Effector CD8-positive, alpha-beta T cell (primary cell): ENCODE measurements around the gene UBAC1.
A peak's percentile ranks its signal among the peaks of the same experiment; 100 is the strongest.
"Not testable (repeated sequence)": the region's sequence is repeated elsewhere in the genome, so short reads cannot be mapped to it uniquely, and the experiment has no call there.

Experiments
- DNase-seq: peaks from one replicate; lab custom pipeline; 2025; lab: John Stamatoyannopoulos, UW

The UBAC1 gene

GRCh38 chr9:135901826-135902225 is 59.3 kb downstream of the UBAC1 start:
- DNase-seq, result no peak

- no peak for DNase-seq
Measured at GRCh38 chr9:135901031-135901758, 60.0 kb downstream of the UBAC1 start.

GRCh38 chr9:135898634-135899407 is 62.4 kb downstream of the UBAC1 start:
- no peak for DNase-seq

GRCh38 chr9:135896626-135897025 is 64.5 kb downstream of the UBAC1 start:
- no peak for DNase-seq

GRCh38 chr9:135896205-135896604 is 65.0 kb downstream of the UBAC1 start:
- no peak for DNase-seq

GRCh38 chr9:135895202-135895848 is 65.8 kb downstream of the UBAC1 start:
- no peak for DNase-seq

- DNase-seq, result no peak
Measured at GRCh38 chr9:135893104-135893503, 68.1 kb downstream of the UBAC1 start.

- DNase-seq, result not testable (repeated sequence)
Measured at GRCh38 chr9:135892327-135892726, 68.8 kb downstream of the UBAC1 start.

GRCh38 chr9:135891027-135891631 is 70.0 kb downstream of the UBAC1 start:
- no peak for DNase-seq

- no peak for DNase-seq
Measured at GRCh38 chr9:135890190-135891026, 70.8 kb downstream of the UBAC1 start.

- DNase-seq, result no peak
Measured at GRCh38 chr9:135889564-135890189, 71.5 kb downstream of the UBAC1 start.

- no peak for DNase-seq
Measured at GRCh38 chr9:135888766-135889394, 72.3 kb downstream of the UBAC1 start.

- DNase-seq, result no peak
Measured at GRCh38 chr9:135888126-135888765, 72.9 kb downstream of the UBAC1 start.

GRCh38 chr9:135887585-135888050 is 73.6 kb downstream of the UBAC1 start:
- DNase-seq, result peak; percentile 35

GRCh38 chr9:135887021-135887507 is 74.1 kb downstream of the UBAC1 start:
- DNase-seq, result no peak

GRCh38 chr9:135886147-135886981 is 74.8 kb downstream of the UBAC1 start:
- DNase-seq, result no peak

GRCh38 chr9:135885100-135885853 is 75.9 kb downstream of the UBAC1 start:
- DNase-seq, result no peak
